PFSK-1 (cell line): ENCODE measurements around the gene GALNT10.

ENCODE experiments used
- FOXP2 ChIP-seq: optimal IDR thresholded peaks from 2 replicates; pipeline ENCODE3; 2011; ENCODE audit warnings: borderline replicate concordance, control low read depth, inconsistent platforms; ENCODE audit not compliant: insufficient read depth; ENCODE audit errors: extremely low read length, extremely low read depth
- POLR2AphosphoS5 ChIP-seq: IDR thresholded peaks from 2 replicates; pipeline ENCODE4 v1.6.1; 2012; ENCODE audit warnings: low read depth, mild to moderate bottlenecking, control low read depth, low read length, moderate library complexity
- SIN3A ChIP-seq: IDR thresholded peaks from 2 replicates; pipeline ENCODE4 v1.6.1; 2012; ENCODE audit warnings: mild to moderate bottlenecking, low read length, moderate library complexity, borderline replicate concordance; ENCODE audit not compliant: insufficient read depth
- TAF1 ChIP-seq: IDR thresholded peaks from 2 replicates; pipeline ENCODE4 v1.6.1; 2012; ENCODE audit warnings: low read length, control low read depth, borderline replicate concordance; ENCODE audit not compliant: insufficient read depth
- TF ChIP-seq, protein P1 (sequence below), 2 experiments: IDR thresholded peaks; 2 replicates each; pipeline versions ENCODE4 v1.6.1 to v1.8.0; 2011 to 2012; ENCODE audit warnings: low read depth in 2 of 2, low read length in 2 of 2, control low read depth in 1 of 2, inconsistent platforms in 1 of 2, mild to moderate bottlenecking in 1 of 2, moderate library complexity in 1 of 2; ENCODE audit not compliant: insufficient read depth in 1 of 2

The GALNT10 gene

DNA sequence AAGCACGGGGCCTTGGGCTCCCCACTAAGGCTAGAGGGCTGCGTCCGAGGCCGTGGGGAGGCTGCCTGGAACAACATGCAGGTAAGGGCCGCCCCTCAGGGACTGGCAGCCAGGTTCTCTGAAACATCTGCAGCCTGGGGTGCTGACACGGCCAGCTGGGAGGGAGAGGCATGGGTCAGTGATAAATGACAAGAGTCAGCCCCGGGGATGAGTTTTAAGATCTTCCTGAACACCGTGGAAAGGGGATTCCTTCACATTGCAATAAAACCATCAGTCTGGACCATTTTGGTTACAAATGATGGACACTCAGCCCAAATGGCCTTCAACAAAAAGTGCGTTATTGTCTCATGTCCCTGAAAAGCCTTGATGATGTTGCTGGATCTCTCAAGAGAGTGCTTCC, 222.4 kb downstream of the GALNT10 start:
- no peak for TF ChIP-seq POLR2AphosphoS5
- TF ChIP-seq, protein P1, sequence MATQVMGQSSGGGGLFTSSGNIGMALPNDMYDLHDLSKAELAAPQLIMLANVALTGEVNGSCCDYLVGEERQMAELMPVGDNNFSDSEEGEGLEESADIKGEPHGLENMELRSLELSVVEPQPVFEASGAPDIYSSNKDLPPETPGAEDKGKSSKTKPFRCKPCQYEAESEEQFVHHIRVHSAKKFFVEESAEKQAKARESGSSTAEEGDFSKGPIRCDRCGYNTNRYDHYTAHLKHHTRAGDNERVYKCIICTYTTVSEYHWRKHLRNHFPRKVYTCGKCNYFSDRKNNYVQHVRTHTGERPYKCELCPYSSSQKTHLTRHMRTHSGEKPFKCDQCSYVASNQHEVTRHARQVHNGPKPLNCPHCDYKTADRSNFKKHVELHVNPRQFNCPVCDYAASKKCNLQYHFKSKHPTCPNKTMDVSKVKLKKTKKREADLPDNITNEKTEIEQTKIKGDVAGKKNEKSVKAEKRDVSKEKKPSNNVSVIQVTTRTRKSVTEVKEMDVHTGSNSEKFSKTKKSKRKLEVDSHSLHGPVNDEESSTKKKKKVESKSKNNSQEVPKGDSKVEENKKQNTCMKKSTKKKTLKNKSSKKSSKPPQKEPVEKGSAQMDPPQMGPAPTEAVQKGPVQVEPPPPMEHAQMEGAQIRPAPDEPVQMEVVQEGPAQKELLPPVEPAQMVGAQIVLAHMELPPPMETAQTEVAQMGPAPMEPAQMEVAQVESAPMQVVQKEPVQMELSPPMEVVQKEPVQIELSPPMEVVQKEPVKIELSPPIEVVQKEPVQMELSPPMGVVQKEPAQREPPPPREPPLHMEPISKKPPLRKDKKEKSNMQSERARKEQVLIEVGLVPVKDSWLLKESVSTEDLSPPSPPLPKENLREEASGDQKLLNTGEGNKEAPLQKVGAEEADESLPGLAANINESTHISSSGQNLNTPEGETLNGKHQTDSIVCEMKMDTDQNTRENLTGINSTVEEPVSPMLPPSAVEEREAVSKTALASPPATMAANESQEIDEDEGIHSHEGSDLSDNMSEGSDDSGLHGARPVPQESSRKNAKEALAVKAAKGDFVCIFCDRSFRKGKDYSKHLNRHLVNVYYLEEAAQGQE (IDR thresholded peaks at IDR 0.05; ENCODE audit: insufficient read depth in 1 of 2, low read depth in 2 of 2, low read length in 2 of 2): no peak
- TF ChIP-seq SIN3A: no peak
- no peak for TF ChIP-seq FOXP2
- no peak for TF ChIP-seq TAF1

DNA sequence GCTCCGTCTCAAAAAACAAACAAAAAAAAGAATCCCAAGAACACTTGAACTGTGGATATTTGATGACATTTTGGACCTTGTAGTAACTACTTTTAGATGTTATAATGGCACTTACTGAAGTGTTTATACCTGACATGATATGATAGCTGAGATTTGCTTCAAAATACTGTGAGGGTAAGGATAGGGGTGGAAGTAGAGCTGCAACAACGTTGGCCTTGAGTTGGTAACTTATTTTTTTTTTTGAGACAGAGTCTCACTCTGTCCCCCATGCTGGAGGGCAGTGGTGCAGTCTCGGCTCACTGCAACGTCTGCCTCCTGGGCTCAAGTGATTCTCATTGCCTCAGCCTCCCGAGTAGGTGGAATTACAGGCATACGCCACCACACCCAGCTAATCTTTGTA, 224.6 kb downstream of the GALNT10 start:
- TF ChIP-seq, protein P1 (IDR thresholded peaks at IDR 0.05; ENCODE audit: insufficient read depth in 1 of 2, low read depth in 2 of 2, low read length in 2 of 2): no peak
- TF ChIP-seq SIN3A (no peak), FOXP2 (no peak), POLR2AphosphoS5 (no peak), TAF1 (no peak)

DNA sequence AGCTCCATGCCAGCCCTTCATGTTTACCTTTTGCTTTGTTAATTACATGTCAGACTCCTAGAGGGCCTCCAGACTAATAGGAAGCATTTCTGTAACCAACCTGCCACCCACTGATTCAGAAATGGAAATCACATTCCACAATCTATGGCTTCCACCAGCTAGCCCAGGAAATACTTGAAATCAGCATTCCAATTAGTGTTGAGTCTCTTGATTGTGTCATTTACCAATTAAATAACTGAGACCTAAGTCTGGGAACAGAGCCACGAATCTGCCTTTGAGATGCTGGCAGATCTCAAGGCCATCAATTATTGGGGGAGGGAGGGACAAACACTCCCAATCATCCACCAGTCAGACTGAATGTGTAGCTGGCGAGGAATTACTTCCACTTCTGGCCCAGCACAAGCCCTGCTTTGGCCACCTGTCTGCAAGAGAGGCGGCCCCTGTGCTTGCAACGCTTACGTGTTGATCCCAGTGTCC, 227.8 kb downstream of the GALNT10 start:
- TF ChIP-seq FOXP2: no peak
- no peak for TF ChIP-seq SIN3A
- TF ChIP-seq POLR2AphosphoS5: no peak
- TF ChIP-seq, protein P1 (IDR thresholded peaks at IDR 0.05; ENCODE audit: insufficient read depth in 1 of 2, low read depth in 2 of 2, low read length in 2 of 2): no peak
- TF ChIP-seq TAF1: no peak

DNA sequence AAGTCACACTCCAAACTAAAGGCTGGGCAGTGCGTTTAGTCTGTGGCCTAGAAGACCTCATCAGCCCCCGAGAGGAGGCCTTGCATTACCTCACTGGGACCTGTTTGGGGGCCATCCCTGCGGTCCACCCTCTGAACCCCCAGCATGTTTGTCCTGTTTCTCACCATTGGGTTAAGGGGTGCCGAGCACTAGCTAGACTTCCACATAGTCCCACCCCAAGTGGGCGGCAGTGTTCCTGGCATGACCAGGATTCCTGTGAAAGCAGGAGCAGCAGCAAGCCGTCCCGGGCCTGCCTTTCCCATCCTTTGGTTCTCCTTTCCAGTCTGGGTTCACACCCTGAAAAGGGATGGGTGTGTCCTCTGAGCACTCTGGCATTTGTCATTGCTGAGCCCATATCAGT, 228.7 kb downstream of the GALNT10 start:
- TF ChIP-seq, protein P1 (IDR thresholded peaks at IDR 0.05; ENCODE audit: insufficient read depth in 1 of 2, low read depth in 2 of 2, low read length in 2 of 2): no peak
- no peak for TF ChIP-seq POLR2AphosphoS5
- no peak for TF ChIP-seq TAF1
- TF ChIP-seq FOXP2: no peak
- no peak for TF ChIP-seq SIN3A

DNA sequence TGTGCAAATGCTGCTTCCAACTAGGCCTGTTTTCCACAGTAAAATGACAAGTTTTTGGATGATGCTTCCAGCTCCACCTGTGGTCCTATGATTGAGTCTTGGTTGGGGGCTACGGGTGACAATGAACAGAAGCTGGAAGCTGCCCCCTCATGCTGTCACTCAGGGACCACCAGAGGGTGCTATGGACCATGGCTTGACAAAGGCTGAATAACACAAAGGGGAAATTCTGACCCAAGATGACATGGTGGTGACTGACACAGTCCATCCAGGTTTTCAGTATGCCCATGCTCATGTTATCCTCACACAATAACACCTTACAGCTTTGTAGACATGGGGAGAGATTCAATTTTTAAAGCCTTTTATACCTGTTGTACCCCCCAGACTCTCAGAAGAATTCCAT, 231.3 kb downstream of the GALNT10 start:
- TF ChIP-seq TAF1 (no peak), FOXP2 (no peak), SIN3A (no peak), POLR2AphosphoS5 (no peak)
